ENCODE measurements around the gene CHL1.

CHL1 gene

GRCh38 chr3:228442-229182, 32.0 kb downstream of the CHL1 start:
- DNase-seq (ENCODE audit: low spot score) = no peak

- no peak for DNase-seq (ENCODE audit: low spot score)
Measured at GRCh38 chr3:229183-229661, 32.7 kb downstream of the CHL1 start.

GRCh38 chr3:236881-237280, 40.3 kb downstream of the CHL1 start:
- DNase-seq (ENCODE audit: low spot score) = no peak

DNA sequence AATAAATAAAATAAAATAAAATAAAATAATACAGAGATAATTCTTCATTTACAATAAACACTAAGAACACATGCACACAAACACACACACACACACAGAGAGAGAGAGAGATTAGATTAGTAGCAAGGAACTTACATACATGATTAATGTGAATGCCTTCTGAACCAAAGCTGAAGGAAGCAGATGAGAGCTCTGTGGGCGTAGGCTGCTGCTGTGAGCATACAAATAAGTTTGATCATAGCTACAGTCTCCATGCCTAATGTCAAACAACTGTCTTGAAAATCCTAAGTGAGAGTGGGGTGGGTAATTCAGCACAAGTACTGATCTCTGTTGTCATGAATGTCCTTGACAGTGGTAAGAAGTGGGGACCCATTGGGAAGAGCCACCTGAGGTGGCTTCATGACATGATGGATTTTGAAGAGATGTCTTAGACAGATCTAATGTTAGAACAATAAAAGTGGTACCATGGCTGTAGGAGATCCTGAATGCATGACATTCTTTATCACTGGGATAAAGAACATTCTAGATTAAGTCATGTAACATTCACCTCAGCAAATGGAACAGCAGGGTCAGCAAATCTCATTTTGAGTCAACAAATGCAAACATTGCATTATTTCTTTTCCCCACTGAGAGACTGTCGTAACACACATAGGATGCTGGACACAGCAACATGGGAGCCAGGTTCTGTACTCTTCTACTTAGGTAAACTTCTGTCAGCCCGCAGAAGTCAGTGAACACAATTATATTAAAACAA, 46.2 kb downstream of the CHL1 start:
- DNase-seq (ENCODE audit: low spot score) = no peak

- DNase-seq (ENCODE audit: low spot score) = no peak
Measured at GRCh38 chr3:243356-243725, 46.8 kb downstream of the CHL1 start.

DNA sequence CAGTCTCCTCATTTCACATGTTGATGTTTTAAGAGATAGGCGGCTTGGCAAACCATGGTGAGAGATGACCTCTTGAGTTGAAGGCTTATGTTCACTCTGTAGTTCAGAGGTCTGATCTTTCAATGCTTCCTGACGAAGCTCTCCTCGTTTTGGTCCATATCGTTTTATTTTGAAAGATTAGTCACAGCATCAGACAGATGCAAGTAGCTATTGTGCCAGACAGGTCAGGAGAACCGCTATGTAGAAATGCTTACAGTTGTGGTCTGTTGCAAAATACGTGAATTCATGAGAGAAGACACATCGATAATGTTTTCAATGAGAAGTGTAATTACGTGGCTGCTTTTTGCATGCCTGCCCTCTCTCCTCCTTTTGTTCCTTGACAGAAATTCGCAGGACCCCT, 47.5 kb downstream of the CHL1 start:
- DNase-seq (ENCODE audit: low spot score) = no peak

- no peak for DNase-seq (ENCODE audit: low spot score)
Measured at GRCh38 chr3:247916-248315, 51.4 kb downstream of the CHL1 start.

DNA sequence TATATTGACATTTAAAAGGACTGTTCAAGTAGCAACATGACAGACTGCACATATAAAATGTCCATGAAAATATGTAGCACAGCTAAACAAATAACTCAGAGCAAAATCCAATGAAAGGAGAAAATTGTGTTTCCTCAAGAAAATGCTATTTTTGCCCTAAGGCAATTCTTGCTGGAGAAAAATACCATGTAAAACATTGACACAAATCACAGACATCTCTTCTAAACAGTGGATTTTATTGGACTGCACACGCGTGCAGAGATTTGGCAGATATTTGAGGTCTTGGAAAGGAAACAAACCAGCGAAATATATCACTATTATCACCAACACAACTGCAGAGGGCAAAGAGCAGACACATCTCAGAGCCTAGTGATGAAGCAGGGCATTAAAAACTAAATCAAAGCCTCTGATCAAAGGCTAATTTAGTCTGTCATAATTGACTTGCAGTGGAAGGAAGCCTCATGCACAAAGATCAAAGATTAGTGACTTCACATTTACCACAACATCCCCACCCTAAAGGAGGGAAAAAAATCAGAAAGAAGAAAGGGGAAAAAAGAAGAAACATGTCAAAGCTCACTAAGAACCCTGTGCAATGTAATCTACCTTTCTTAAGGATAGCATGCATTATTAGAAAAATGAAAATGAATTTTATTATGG, 52.4 kb downstream of the CHL1 start:
- no peak for DNase-seq (ENCODE audit: low spot score)

DNA sequence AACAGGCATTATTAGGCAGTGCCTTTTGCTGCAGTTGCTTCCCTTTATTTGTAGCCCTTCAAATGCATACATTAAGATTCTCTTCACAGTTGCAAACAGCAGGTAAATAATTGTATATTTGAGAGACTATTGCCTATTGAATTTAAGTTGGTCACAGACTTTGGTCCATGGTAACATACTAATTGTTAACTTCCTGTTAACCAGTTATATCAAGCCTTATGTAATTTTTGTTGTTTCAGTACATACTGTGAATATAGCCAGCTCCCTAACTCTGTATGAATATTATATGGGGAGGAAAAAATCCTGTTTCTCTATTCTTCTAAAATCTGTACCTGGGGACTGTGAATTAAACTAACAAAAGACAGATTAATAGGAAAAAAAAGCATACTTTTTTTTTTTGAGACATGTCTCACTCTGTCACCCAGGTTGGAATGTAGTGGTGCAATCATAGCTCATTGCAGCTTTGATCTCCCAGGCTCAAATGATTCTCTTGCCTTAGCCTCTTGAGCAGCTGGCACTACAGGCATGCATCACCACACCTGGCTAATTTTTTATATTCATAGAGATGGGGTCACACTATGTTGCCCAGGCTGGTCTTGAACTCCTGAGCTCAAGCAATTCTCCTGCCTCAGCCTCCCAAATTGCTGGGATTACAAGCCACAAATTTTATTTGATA, 53.2 kb downstream of the CHL1 start:
- no peak for DNase-seq (ENCODE audit: low spot score)

- DNase-seq (ENCODE audit: low spot score) = no peak
Measured at GRCh38 chr3:256501-256900, 59.9 kb downstream of the CHL1 start.

DNA sequence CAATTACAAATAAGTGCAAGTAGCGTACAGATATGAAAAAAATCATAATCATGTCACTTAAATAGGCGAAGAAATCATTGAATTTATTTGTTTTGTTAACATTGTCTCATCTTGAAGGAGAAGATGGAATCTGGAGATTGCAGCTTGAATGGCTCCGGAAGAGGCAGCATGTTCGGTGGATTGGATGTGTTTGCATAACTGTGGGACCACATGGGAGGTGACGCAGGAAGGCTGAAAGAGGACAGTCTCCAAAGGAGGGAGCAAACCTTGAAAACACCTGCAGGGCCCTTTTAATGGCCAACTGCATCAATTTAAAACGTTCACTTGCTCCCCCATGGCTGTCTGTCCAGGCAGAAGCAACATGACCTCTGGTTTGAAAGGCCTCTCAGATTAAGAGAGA, 61.3 kb downstream of the CHL1 start:
- DNase-seq (ENCODE audit: low spot score) = no peak

DNA sequence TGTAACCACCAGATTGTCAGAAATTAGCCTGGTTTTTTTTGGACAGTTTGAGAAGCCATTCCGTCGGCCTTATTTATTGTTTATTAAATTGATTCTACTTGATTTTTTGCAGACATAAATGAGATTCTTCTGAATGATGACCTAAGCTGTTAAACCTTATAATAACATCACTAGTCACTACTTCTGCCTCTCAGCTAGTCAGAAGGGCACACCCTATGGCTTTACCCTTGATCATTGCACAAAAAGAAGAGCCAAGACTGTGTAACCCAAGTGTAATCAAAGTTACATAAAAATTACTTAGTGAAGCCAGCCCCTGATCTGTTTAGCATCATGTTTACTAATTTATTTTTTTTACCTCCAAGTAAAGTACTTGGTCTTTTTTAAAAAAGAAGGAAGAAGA, 64.3 kb downstream of the CHL1 start:
- no peak for DNase-seq (ENCODE audit: low spot score)

GRCh38 chr3:263393-263792, 66.8 kb downstream of the CHL1 start:
- DNase-seq (ENCODE audit: low spot score) = no peak

GRCh38 chr3:264394-265156, 68.0 kb downstream of the CHL1 start:
- no peak for DNase-seq (ENCODE audit: low spot score)

DNA sequence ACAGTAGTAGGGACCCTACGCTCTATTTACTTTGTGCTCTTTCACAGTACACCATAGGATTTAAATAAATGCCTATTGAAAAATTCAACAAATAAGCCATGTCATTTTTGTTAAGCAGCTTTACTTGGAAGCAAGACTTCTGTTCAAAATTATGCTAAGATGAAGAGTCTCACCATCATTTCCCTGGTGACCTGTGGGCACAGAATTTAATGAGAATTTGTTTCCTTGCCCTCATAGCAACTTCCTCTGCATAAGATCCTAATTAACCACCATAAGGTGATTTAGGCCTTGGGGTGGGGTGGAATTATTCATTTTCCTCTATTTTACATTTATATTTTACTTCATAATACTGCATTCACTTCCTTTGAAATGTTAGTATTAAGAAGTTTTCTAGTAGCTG, 70.5 kb downstream of the CHL1 start:
- DNase-seq (ENCODE audit: low spot score) = no peak

DNA sequence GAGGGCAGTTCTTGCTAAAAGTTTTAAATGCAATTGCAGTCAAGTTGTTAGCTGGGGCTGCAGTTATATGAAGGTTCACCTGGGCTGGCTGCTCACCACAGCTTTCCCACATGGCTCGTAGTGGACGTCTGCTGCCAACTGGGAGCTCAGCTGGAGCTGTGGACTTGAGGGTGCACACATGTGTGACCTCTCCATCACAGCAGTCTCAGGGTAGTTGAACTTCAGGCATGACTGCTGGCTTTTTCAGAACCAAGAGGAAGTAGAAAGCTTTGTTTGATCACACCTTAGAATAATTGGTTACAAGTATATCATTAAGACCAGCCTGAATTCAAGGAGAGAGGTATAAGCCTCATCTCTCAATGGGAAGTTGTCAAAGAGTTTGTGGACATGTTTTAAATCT, 74.1 kb downstream of the CHL1 start:
- DNase-seq (ENCODE audit: low spot score) = no peak

DNA sequence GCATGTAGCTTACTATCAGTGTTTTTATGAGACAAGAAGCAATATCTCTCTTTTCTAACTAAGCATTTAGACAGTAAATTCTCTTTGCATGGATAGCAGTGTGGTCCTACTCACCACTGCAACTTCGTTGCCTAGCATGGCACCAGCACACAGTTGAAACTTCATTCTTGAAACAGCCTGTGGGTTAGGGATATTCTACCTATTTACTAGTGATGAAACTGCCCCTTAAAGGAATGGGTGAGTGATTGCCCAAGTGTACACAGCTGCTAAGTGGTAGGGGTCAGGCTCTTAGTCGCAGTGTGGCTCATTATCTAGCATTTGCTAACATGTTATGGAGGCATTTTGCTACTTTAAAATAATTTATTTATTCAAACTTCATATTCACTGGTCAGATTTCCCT, 78.4 kb downstream of the CHL1 start:
- DNase-seq (ENCODE audit: low spot score) = no peak

GRCh38 chr3:277873-278272, 81.3 kb downstream of the CHL1 start:
- DNase-seq (ENCODE audit: low spot score) = no peak

GRCh38 chr3:278300-279064, 81.9 kb downstream of the CHL1 start:
- no peak for DNase-seq (ENCODE audit: low spot score)

DNA sequence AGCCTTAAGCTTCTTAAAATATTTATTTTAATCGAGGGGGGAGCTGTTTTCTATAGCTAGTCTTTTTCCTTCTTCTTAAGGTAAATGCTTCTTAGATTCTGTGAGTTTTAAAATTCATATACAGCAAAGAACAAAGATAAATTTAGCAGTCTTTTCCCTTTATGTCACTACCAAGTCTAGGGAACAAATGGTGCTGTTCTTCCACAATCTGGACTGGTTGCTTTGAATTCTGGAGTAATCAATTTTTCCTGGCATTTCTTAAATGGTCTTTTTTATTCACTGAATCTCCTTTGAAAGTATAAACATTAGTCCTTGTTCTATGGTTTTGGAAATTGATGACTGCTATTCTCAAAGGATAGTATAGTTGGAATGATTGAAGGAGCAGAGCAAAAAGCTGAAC, 82.8 kb downstream of the CHL1 start:
- no peak for DNase-seq (ENCODE audit: low spot score)

DNA sequence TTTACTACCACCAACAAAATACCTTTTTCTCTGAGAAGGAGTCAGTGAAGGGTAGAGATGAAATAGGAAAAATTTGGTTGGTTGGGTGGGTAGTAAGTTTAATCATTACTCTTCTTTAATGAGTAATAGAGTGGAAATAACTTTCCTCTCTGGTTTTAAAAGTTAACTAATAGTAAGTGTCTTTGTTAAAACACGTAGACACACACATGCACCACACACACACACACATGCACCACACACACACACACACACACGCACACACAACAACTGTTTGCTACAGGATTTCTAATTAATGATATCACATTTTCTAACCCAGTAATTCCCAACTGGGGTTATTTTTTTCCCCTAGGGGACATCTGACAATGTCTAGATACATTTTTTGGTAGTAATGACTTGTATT, 84.1 kb downstream of the CHL1 start:
- no peak for DNase-seq (ENCODE audit: low spot score)
